Islet of Langerhans (tissue), 1 donor: Measurements from ENCODE around the gene COL8A1.
A peak's percentile ranks its signal among the peaks of the same experiment; 100 is the strongest.

Experiments used
- FAIRE-seq: peaks from one replicate; lab custom pipeline; 2011; peaks lifted over from hg19 to GRCh38; lab: Jason Lieb, UNC

Gene COL8A1

DNA sequence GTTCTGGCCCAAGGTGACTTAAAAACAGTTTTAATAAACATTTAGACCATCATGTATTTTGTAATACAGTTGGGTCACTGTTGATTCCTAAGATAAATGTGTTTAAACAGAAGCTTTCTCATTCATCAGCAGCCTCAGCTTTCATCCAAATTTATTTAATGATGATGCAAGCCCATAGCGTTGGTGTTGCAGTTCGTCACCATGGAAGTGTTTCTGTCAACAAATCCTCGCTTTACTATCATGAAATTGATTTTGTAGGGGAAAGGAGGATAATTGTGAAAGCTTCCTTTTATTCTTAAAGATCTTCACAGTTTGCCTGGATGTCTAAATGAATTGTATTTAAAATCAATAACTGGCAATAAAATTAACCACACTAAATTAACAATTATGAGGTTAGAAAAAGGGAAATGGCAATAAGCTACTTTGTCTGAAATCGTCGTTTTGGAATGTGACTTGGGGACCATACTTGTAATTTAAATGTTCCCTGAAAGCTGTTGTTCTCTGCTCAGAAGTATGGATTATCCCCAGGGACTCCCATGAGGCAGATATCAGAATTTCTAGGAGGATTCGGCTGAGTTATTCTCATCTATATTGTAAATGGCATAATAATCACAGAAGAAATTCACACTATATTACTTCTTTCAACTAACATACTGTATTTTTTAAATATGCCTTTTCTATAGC is 208.2 kb downstream of the COL8A1 start:
- FAIRE-seq = peak; percentile 85

DNA sequence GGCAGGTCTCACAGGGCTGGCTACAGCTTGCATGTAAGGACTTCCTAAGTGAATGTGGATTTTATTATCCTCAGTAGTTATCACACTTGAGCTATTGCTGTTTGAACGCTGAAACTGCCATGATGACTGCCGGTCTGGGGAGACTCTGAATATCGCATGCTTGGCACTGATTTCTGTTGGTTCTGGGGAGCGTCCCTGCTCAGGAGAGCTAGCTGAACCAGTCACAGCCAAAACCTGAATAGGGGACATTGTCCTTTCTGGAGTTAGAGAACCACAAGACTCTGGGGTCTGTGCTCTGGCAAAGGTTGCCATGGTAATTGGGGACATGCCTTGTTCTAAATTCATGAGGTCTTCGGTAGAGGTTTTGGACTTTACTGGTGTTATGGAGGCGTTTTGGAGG is 210.0 kb downstream of the COL8A1 start:
- no peak for FAIRE-seq
